ENCODE data around the gene RSRC2.
"Not testable (repeated sequence)": the region's sequence is repeated elsewhere in the genome, so short reads cannot be mapped to it uniquely, and the experiment has no call there.

Gene RSRC2

GRCh38 chr12:122483969-122484368 is 42.8 kb downstream of the RSRC2 start:
- no peak for DNase-seq

- no peak for DNase-seq
Observed at GRCh38 chr12:122481861-122482260, 44.9 kb downstream of the RSRC2 start.

GRCh38 chr12:122480753-122481152 is 46.0 kb downstream of the RSRC2 start:
- no peak for DNase-seq

GRCh38 chr12:122474324-122474716 is 52.4 kb downstream of the RSRC2 start:
- no peak for DNase-seq

- no peak for DNase-seq
Observed at GRCh38 chr12:122473543-122474323, 53.0 kb downstream of the RSRC2 start.

- peak; percentile 22 for DNase-seq
Observed at GRCh38 chr12:122471324-122472226, 55.2 kb downstream of the RSRC2 start.

- DNase-seq = not testable (repeated sequence)
Observed at GRCh38 chr12:122470576-122470975, 56.2 kb downstream of the RSRC2 start.

GRCh38 chr12:122469856-122470255 is 56.9 kb downstream of the RSRC2 start:
- not testable (repeated sequence) for DNase-seq

GRCh38 chr12:122467983-122468382 is 58.8 kb downstream of the RSRC2 start:
- no peak for DNase-seq

GRCh38 chr12:122464317-122465042 is 62.3 kb downstream of the RSRC2 start:
- DNase-seq = not testable (repeated sequence)

GRCh38 chr12:122460641-122461040 is 66.1 kb downstream of the RSRC2 start:
- DNase-seq = no peak

- no peak for DNase-seq
Observed at GRCh38 chr12:122460061-122460460, 66.7 kb downstream of the RSRC2 start.

- DNase-seq = no peak
Observed at GRCh38 chr12:122459211-122459610, 67.5 kb downstream of the RSRC2 start.

GRCh38 chr12:122458105-122459035 is 68.4 kb downstream of the RSRC2 start:
- no peak for DNase-seq

GRCh38 chr12:122457627-122458026 is 69.1 kb downstream of the RSRC2 start:
- DNase-seq = no peak

GRCh38 chr12:122454739-122455138 is 72.0 kb downstream of the RSRC2 start:
- DNase-seq = no peak

GRCh38 chr12:122454250-122454721 is 72.5 kb downstream of the RSRC2 start:
- DNase-seq = no peak
